B cell (primary cell): Measurements from ENCODE around the gene ETFDH.

Experiments used
- CTCF ChIP-seq: fragments of 200-600 bp; IDR thresholded peaks from one replicate; pipeline ENCODE4 v1.8.0; 2022; ENCODE audit warnings: antibody characterized with exemption, mild to moderate bottlenecking
- EZH2 ChIP-seq: IDR thresholded peaks from 2 replicates; pipeline ENCODE4 v1.6.1; 2012; ENCODE audit warnings: borderline replicate concordance, low read depth, mild to moderate bottlenecking, moderate library complexity, low read length; ENCODE audit not compliant: insufficient read depth, poor library complexity, severe bottlenecking

- TF ChIP-seq CTCF, result no peak
- no peak for TF ChIP-seq EZH2
Measured at GRCh38 chr4:158671665-158671914, 506 bp upstream of the ETFDH start, which contains the start of gene C4orf46.
